HCT116 (cell line): ENCODE results near the gene CACNB3. TPM values are rescaled to one million over a fixed set of nuclear protein-coding genes. Genes with fewer than 3 reads are reported as not detected.
A peak's percentile ranks its signal among the peaks of the same experiment; 100 is the strongest.

Experiments used
- ATAC-seq: fragments of 200-7000 bp; cut with Tn5 transposase; 2 replicates; pipeline ENCODE4 v1.9.1; 2020; ENCODE audit warnings: mild to moderate bottlenecking, moderate library complexity
- BruUV-seq: library from RNA; stranded (reverse); fragments of 400-500 nt; replicated peaks from 2 replicates; lab custom pipeline; 2021; lab: Mats Ljungman, UMichigan
- CTCF ChIA-PET: fragments of 300-600 bp; sonication (Branson Sonifier 250); formaldehyde crosslinking; loops from one replicate; lab custom pipeline; 2021; ENCODE audit warnings: antibody characterized with exemption; lab: Charles Lee
- POLR2A ChIA-PET: fragments of 300-600, 350-600 bp; sonication (Branson Sonifier 250); formaldehyde crosslinking; loops from one replicate; lab custom pipeline; 2021; ENCODE audit warnings: antibody characterized with exemption; lab: Charles Lee
- RAD21 ChIA-PET, 2 experiments: fragments of 300-600 bp; sonication (Branson Sonifier 250); formaldehyde crosslinking; loops; one replicate each; lab custom pipeline; 2023; ENCODE audit warnings: low total read pairs in 2 of 2; ENCODE audit not compliant: uncharacterized antibody in 2 of 2, unreplicated experiment in 2 of 2, low non-redundant PET in 1 of 2; lab: Charles Lee
- DNase-seq: peaks from one replicate; pipeline ENCODE4 v3.0.0-alpha.2; 2010; ENCODE audit warnings: low read depth, low spot score
- H2AFZ ChIP-seq: fragments of 200-600 bp; shearing (Covaris generic), sonication (generic); 2 replicates; pipeline ENCODE4 v1.6.1; 2017; ENCODE audit warnings: low read depth, mixed run types, mixed read lengths, antibody characterized with exemption, low read length; ENCODE audit not compliant: poor library complexity, severe bottlenecking
- H3K27ac ChIP-seq: 2 replicates; pipeline ENCODE4 v1.5.1; 2012; ENCODE audit warnings: low read depth, low read length
- H3K27me3 ChIP-seq: fragments of 200-600 bp; sonication (generic); 2 replicates; pipeline ENCODE4 v1.6.1; 2016; ENCODE audit warnings: mixed run types, low read length, mixed read lengths; ENCODE audit not compliant: insufficient read depth
- H3K36me3 ChIP-seq, 2 experiments: fragments of 200-500 bp in 1 of 2; fragments of 200-600 bp in 1 of 2; sonication (Bioruptor generic) in 1 of 2; sonication (generic) in 1 of 2; 2 replicates each; pipeline versions ENCODE4 v1.5.1 to v1.6.1; 2014 to 2016; ENCODE audit warnings: low read length in 2 of 2, inconsistent platforms in 1 of 2, mixed read lengths in 1 of 2, mixed run types in 1 of 2; ENCODE audit not compliant: insufficient read depth in 2 of 2, control insufficient read depth in 1 of 2
- H3K4me1 ChIP-seq, 2 experiments: fragments of 200-600 bp in 1 of 2; sonication (generic) in 1 of 2; 2 replicates each; pipeline versions ENCODE4 v1.5.1 to v1.6.1; 2012 to 2017; ENCODE audit warnings: low read length in 2 of 2, inconsistent platforms in 1 of 2, mild to moderate bottlenecking in 1 of 2, mixed read lengths in 1 of 2, mixed run types in 1 of 2, moderate library complexity in 1 of 2; ENCODE audit not compliant: insufficient read depth in 2 of 2, control insufficient read depth in 1 of 2
- H3K4me2 ChIP-seq: fragments of 200-600 bp; sonication (generic); 2 replicates; pipeline ENCODE4 v1.6.1; 2017; ENCODE audit warnings: mixed run types, low read length, mixed read lengths
- H3K4me3 ChIP-seq, 2 experiments: fragments of 200-600 bp in 1 of 2; sonication (generic) in 1 of 2; replicated peaks in 1 of 2; 2 replicates each; pipeline ENCODE4 v1.5.1; 2011 to 2016; ENCODE audit warnings: low read length in 2 of 2, control low read depth in 1 of 2, low read depth in 1 of 2, mild to moderate bottlenecking in 1 of 2, mixed read lengths in 1 of 2, mixed run types in 1 of 2
- H3K79me2 ChIP-seq: fragments of 200-600 bp; sonication (generic); 2 replicates; pipeline ENCODE4 v1.6.1; 2017; ENCODE audit warnings: mild to moderate bottlenecking, mixed run types, low read length, moderate library complexity, mixed read lengths; ENCODE audit not compliant: insufficient read depth
- H3K9ac ChIP-seq: fragments of 200-600 bp; sonication (generic); 2 replicates; pipeline ENCODE4 v1.6.1; 2016; ENCODE audit warnings: low read length, mixed read lengths
- H3K9me2 ChIP-seq: fragments of 200-600 bp; sonication (generic), shearing (Covaris generic); 2 replicates; pipeline ENCODE4 v1.6.1; 2017; ENCODE audit warnings: mixed run types, mild to moderate bottlenecking, moderate library complexity; ENCODE audit not compliant: insufficient read depth
- H3K9me3 ChIP-seq, 2 experiments: fragments of 200-500 bp in 1 of 2; fragments of 200-600 bp in 1 of 2; sonication (Bioruptor generic) in 1 of 2; sonication (generic) in 1 of 2; 2 replicates each; pipeline ENCODE4 v1.6.1; 2014 to 2017; ENCODE audit warnings: low read length in 2 of 2, mixed read lengths in 2 of 2, inconsistent platforms in 1 of 2, low read depth in 1 of 2, mild to moderate bottlenecking in 1 of 2, mixed run types in 1 of 2, moderate library complexity in 1 of 2; ENCODE audit not compliant: control insufficient read depth in 1 of 2, insufficient read depth in 1 of 2
- H4K20me1 ChIP-seq: fragments of 200-600 bp; sonication (generic), shearing (Covaris generic); 2 replicates; pipeline ENCODE4 v1.6.1; 2017; ENCODE audit warnings: mixed run types, mild to moderate bottlenecking, moderate library complexity; ENCODE audit not compliant: insufficient read depth
- CBX3 ChIP-seq: IDR thresholded peaks from 2 replicates; pipeline ENCODE4 v1.6.1; 2012; ENCODE audit warnings: low read depth
- EGR1 ChIP-seq: IDR thresholded peaks from 2 replicates; pipeline ENCODE4 v1.6.1; 2012; ENCODE audit warnings: low read depth
- ELF1 ChIP-seq: IDR thresholded peaks from 2 replicates; pipeline ENCODE4 v1.6.1; 2012; ENCODE audit warnings: low read depth, borderline replicate concordance
- EZH2 ChIP-seq: fragments of 200-600 bp; sonication (generic); IDR thresholded peaks from 2 replicates; pipeline ENCODE4 v1.6.1; 2017; ENCODE audit warnings: antibody characterized with exemption, mixed run types
- EZH2phosphoT487 ChIP-seq: fragments of 200-600 bp; IDR thresholded peaks from 2 replicates; pipeline ENCODE4 v1.6.1; 2018; ENCODE audit warnings: antibody characterized with exemption, borderline replicate concordance
- POLR2A ChIP-seq: IDR thresholded peaks from 2 replicates; pipeline ENCODE4 v1.7.0; 2011; ENCODE audit warnings: borderline replicate concordance; ENCODE audit not compliant: insufficient read depth, insufficient read length; ENCODE audit errors: extremely low read depth
- POLR2AphosphoS5 ChIP-seq: IDR thresholded peaks from 2 replicates; pipeline ENCODE4 v1.6.1; 2011; ENCODE audit warnings: mild to moderate bottlenecking, low read depth, low read length, moderate library complexity
- SP1 ChIP-seq: IDR thresholded peaks from 2 replicates; pipeline ENCODE4 v1.6.1; 2012; ENCODE audit warnings: low read depth
- TCF7L2 ChIP-seq: IDR thresholded peaks from 2 replicates; pipeline ENCODE4 v1.7.0; 2011; ENCODE audit warnings: borderline replicate concordance, inconsistent platforms; ENCODE audit not compliant: insufficient read depth, insufficient read length; ENCODE audit errors: extremely low read depth
- YY1 ChIP-seq: IDR thresholded peaks from 2 replicates; pipeline ENCODE4 v1.6.1; 2011; ENCODE audit warnings: low read length, low read depth, moderate library complexity, mild to moderate bottlenecking; ENCODE audit not compliant: insufficient replicate concordance; ENCODE audit errors: extremely low read depth
- intact Hi-C: fragments of 100-400 bp; cut with micrococcal nuclease; formaldehyde crosslinking; loops from 2 replicates; pipeline ENCODE4 v1.10.0; 2022
- total RNA-seq: library from RNA; stranded (reverse); gene quantifications from one replicate; pipeline ENCODE4 v1.2.1, GENCODE V29; 2021; ENCODE audit not compliant: unreplicated experiment
- TF ChIP-seq, protein P1 (sequence below): IDR thresholded peaks from 2 replicates; pipeline ENCODE4 v1.6.1; 2012; ENCODE audit warnings: low read depth
- TF ChIP-seq, protein P2 (sequence below): IDR thresholded peaks from 2 replicates; pipeline ENCODE4 v1.6.1; 2012

Gene CACNB3
- total RNA-seq, 1 experiment from 2014 or later: 22.0 TPM

GRCh38 chr12:48814262-48815125 lies 3.8 kb upstream of the CACNB3 start (continued):
- TF ChIP-seq YY1 (peak; percentile 45), POLR2AphosphoS5 (peak; percentile 73), ELF1 (no peak)
- TF ChIP-seq, protein P1, sequence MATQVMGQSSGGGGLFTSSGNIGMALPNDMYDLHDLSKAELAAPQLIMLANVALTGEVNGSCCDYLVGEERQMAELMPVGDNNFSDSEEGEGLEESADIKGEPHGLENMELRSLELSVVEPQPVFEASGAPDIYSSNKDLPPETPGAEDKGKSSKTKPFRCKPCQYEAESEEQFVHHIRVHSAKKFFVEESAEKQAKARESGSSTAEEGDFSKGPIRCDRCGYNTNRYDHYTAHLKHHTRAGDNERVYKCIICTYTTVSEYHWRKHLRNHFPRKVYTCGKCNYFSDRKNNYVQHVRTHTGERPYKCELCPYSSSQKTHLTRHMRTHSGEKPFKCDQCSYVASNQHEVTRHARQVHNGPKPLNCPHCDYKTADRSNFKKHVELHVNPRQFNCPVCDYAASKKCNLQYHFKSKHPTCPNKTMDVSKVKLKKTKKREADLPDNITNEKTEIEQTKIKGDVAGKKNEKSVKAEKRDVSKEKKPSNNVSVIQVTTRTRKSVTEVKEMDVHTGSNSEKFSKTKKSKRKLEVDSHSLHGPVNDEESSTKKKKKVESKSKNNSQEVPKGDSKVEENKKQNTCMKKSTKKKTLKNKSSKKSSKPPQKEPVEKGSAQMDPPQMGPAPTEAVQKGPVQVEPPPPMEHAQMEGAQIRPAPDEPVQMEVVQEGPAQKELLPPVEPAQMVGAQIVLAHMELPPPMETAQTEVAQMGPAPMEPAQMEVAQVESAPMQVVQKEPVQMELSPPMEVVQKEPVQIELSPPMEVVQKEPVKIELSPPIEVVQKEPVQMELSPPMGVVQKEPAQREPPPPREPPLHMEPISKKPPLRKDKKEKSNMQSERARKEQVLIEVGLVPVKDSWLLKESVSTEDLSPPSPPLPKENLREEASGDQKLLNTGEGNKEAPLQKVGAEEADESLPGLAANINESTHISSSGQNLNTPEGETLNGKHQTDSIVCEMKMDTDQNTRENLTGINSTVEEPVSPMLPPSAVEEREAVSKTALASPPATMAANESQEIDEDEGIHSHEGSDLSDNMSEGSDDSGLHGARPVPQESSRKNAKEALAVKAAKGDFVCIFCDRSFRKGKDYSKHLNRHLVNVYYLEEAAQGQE: no peak

- Histone ChIP-seq H3K9me3 (no peaks in the 10 kb centered on the region), H3K4me1 (peaks cover 27 to 56% of the 10 kb centered on the region in 2 experiments), H2AFZ (no peak overlapping the region), H3K79me2 (no peaks in the 10 kb centered on the region), H3K27me3 (no peaks in the 10 kb centered on the region), H3K4me2 (peak overlapping the region; percentile 100), H3K4me3 (peak overlapping the region; percentile 60 to 92), H3K9ac (peak overlapping the region; percentile 78), H3K36me3 (no peaks in the 10 kb centered on the region), H3K27ac (peak overlapping the region; percentile 84), H4K20me1 (no peaks in the 10 kb centered on the region), H3K9me2 (no peaks in the 10 kb centered on the region)
- peak; percentile 75 for ATAC-seq
- intact Hi-C loops: no loop called here
- ChIA-PET CTCF (interaction anchor here (0.6 to 1.9 kb wide), 17 partner anchors 12 to 393 kb away, joined by 3 to 17 read pairs (median 4); partner anchors contain the start of genes ADCY6 and ARF3), RAD21 (interaction anchor here in 1 of 2 experiments (0.6 to 1.4 kb wide), 2 partner anchors 62 to 173 kb away, joined by 3 read pairs; no protein-coding TSS in a partner anchor), POLR2A (interaction anchor here (0.7 to 1.4 kb wide), 2 partner anchors 26 to 37 kb away, joined by 4 to 6 read pairs; partner anchors contain the start of genes ADCY6 and DDX23)
- peak; percentile 49 for DNase-seq
- no TSS peak for BruUV-seq
- TF ChIP-seq EGR1 (no peak), POLR2AphosphoS5 (peak; percentile 72), POLR2A (peak; percentile 56), SP1 (no peak), EZH2 (no peak), CBX3 (no peak), ELF1 (no peak), EZH2phosphoT487 (no peak), TCF7L2 (peak; percentile 36)
- TF ChIP-seq, protein P1: no peak
- TF ChIP-seq, protein P2, sequence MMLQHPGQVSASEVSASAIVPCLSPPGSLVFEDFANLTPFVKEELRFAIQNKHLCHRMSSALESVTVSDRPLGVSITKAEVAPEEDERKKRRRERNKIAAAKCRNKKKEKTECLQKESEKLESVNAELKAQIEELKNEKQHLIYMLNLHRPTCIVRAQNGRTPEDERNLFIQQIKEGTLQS: no peak
Measured at GRCh38 chr12:48815126-48816110, 2.9 kb upstream of the CACNB3 start.
